Neural cell (in vitro differentiated cells): ENCODE data around the gene GRAMD2A. TPM values are rescaled to one million over a fixed set of nuclear protein-coding genes. Genes with fewer than 3 reads are reported as not detected.

ENCODE experiments used
- H2AFZ ChIP-seq: fragments of 200-600, 300-800 bp; sonication (generic), shearing (Covaris generic); 2 replicates; pipeline ENCODE4 v1.6.0; 2014; ENCODE audit warnings: low read depth, mild to moderate bottlenecking, antibody characterized with exemption, low read length, moderate library complexity
- H3F3A ChIP-seq: fragments of 200-600 bp; shearing (Covaris generic); 2 replicates; pipeline ENCODE4 v1.6.1; 2016; ENCODE audit warnings: mild to moderate bottlenecking, moderate library complexity, mixed read lengths, antibody characterized with exemption, low read length; ENCODE audit not compliant: insufficient read depth, poor library complexity, severe bottlenecking
- H3K27ac ChIP-seq: fragments of 200-600, 300-800 bp; sonication (generic), shearing (Covaris generic); 2 replicates; pipeline ENCODE4 v1.5.1; 2014; ENCODE audit warnings: mild to moderate bottlenecking, low read length, moderate library complexity
- H3K27me3 ChIP-seq: fragments of 300-800, 200-600 bp; sonication (generic), shearing (Covaris generic); 2 replicates; pipeline ENCODE4 v1.6.0; 2014; ENCODE audit warnings: mild to moderate bottlenecking, low read depth, low read length, moderate library complexity; ENCODE audit not compliant: insufficient read depth
- H3K36me3 ChIP-seq: fragments of 300-800, 200-600 bp; sonication (generic), shearing (Covaris generic); 2 replicates; pipeline ENCODE4 v1.5.1; 2014; ENCODE audit warnings: mild to moderate bottlenecking, antibody characterized with exemption, low read length, moderate library complexity; ENCODE audit not compliant: insufficient read depth
- H3K4me2 ChIP-seq: fragments of 300-800, 200-600 bp; sonication (generic), shearing (Covaris generic); 2 replicates; pipeline ENCODE4 v1.6.0; 2014; ENCODE audit warnings: mild to moderate bottlenecking, low read length
- H3K4me3 ChIP-seq: fragments of 300-800, 200-600 bp; sonication (generic), shearing (Covaris generic); 2 replicates; pipeline ENCODE4 v1.5.1; 2014; ENCODE audit warnings: mild to moderate bottlenecking, low read length, moderate library complexity
- H3K79me2 ChIP-seq: fragments of 200-600 bp; shearing (Covaris generic); replicated peaks from 2 replicates; pipeline ENCODE4 v1.6.0; 2014; ENCODE audit warnings: mild to moderate bottlenecking, low read length, moderate library complexity; ENCODE audit not compliant: insufficient read depth
- H3K9ac ChIP-seq: fragments of 300-800, 200-600 bp; sonication (generic), shearing (Covaris generic); 2 replicates; pipeline ENCODE4 v1.6.1; 2016; ENCODE audit warnings: mild to moderate bottlenecking, low read length, mixed read lengths
- H3K9me2 ChIP-seq: fragments of 200-600 bp; shearing (Covaris generic); 2 replicates; pipeline ENCODE4 v1.6.1; 2016; ENCODE audit warnings: mild to moderate bottlenecking, low read length, mixed read lengths; ENCODE audit not compliant: insufficient read depth
- H3K9me3 ChIP-seq: fragments of 200-600, 300-800 bp; sonication (generic), shearing (Covaris generic); 2 replicates; pipeline ENCODE4 v1.6.1; 2016; ENCODE audit warnings: mild to moderate bottlenecking, mixed run types, low read length, moderate library complexity, mixed read lengths
- H4K20me1 ChIP-seq: fragments of 200-600 bp; shearing (Covaris generic); 2 replicates; pipeline ENCODE4 v1.6.1; 2016; ENCODE audit warnings: mild to moderate bottlenecking, mixed run types; ENCODE audit not compliant: insufficient read depth
- CTCF ChIP-seq: fragments of 450-650 bp; IDR thresholded peaks from 2 replicates; pipeline ENCODE4 v1.5.1; 2014; ENCODE audit warnings: antibody characterized with exemption, mild to moderate bottlenecking, moderate library complexity; ENCODE audit not compliant: poor library complexity, severe bottlenecking
- EP300 ChIP-seq: fragments of 450-650 bp; conservative IDR thresholded peaks from 2 replicates; pipeline ENCODE4 v1.6.1; 2014; ENCODE audit warnings: antibody characterized with exemption, mild to moderate bottlenecking, moderate library complexity; ENCODE audit not compliant: poor library complexity, severe bottlenecking
- EZH2 ChIP-seq: fragments of 200-600, 300-800 bp; shearing (Covaris generic), sonication (generic); IDR thresholded peaks from 2 replicates; pipeline ENCODE4 v1.6.1; 2014; ENCODE audit warnings: antibody characterized with exemption, low read length, borderline replicate concordance, mild to moderate bottlenecking; ENCODE audit not compliant: insufficient read depth, poor library complexity, severe bottlenecking
- MXI1 ChIP-seq: fragments of 450-650 bp; conservative IDR thresholded peaks from 2 replicates; pipeline ENCODE4 v1.6.1; 2014; ENCODE audit warnings: antibody characterized with exemption, mild to moderate bottlenecking; ENCODE audit not compliant: poor library complexity, severe bottlenecking
- POLR2AphosphoS5 ChIP-seq: IDR thresholded peaks from 2 replicates; pipeline ENCODE4 v1.6.1; 2012
- RAD21 ChIP-seq: fragments of 450-650 bp; conservative IDR thresholded peaks from 2 replicates; pipeline ENCODE4 v1.6.1; 2014; ENCODE audit warnings: antibody characterized with exemption, mild to moderate bottlenecking, moderate library complexity
- REST ChIP-seq: IDR thresholded peaks from 2 replicates; pipeline ENCODE4 v1.6.1; 2012; ENCODE audit warnings: borderline replicate concordance
- SMC3 ChIP-seq: fragments of 450-650 bp; conservative IDR thresholded peaks from 2 replicates; pipeline ENCODE4 v1.6.1; 2014; ENCODE audit warnings: antibody characterized with exemption, mild to moderate bottlenecking, moderate library complexity; ENCODE audit not compliant: poor library complexity
- TAF1 ChIP-seq: IDR thresholded peaks from 2 replicates; pipeline ENCODE4 v1.6.1; 2012; ENCODE audit warnings: low read depth
- polyA plus RNA-seq: library from polyadenylated mRNA; depleted of rRNA; stranded (reverse); fragments of >200 nt; gene quantifications from 2 replicates; pipeline ENCODE4 v1.2.3, GENCODE V29; 2014

Gene GRAMD2A
- polyA plus RNA-seq, 1 donor from 2014 or later = 1.9 TPM

GRCh38 chr15:72233769-72234168, 36.2 kb upstream of the GRAMD2A start:
- H3K9ac ChIP-seq = no peak overlapping the region
- TF ChIP-seq SMC3 (no peak), TAF1 (no peak)
- peaks cover 7% of the 10 kb centered on the region for H3K79me2 ChIP-seq
- no peak overlapping the region for H3K4me2 ChIP-seq
- H3K9me3 ChIP-seq = no peaks in the 10 kb centered on the region
- H4K20me1 ChIP-seq = no peaks in the 10 kb centered on the region
- no peaks in the 10 kb centered on the region for H3K27me3 ChIP-seq
- no peak overlapping the region for H2AFZ ChIP-seq
- no peaks in the 10 kb centered on the region for H3F3A ChIP-seq
- no peaks in the 10 kb centered on the region for H3K36me3 ChIP-seq
- no peaks in the 10 kb centered on the region for H3K9me2 ChIP-seq
- H3K4me3 ChIP-seq = no peak overlapping the region
- no peak overlapping the region for H3K27ac ChIP-seq

- H3K9me2 ChIP-seq = no peaks in the 10 kb centered on the region
- no peaks in the 10 kb centered on the region for H4K20me1 ChIP-seq
- no peaks in the 10 kb centered on the region for H3K36me3 ChIP-seq
- peak overlapping the region; percentile 95 for H3K9ac ChIP-seq
- H3K27me3 ChIP-seq = no peaks in the 10 kb centered on the region
- H3F3A ChIP-seq = no peaks in the 10 kb centered on the region
- peak overlapping the region; percentile 99 for H3K4me3 ChIP-seq
- peak overlapping the region; percentile 65 for H2AFZ ChIP-seq
- H3K27ac ChIP-seq = peak overlapping the region; percentile 20
- TF ChIP-seq POLR2AphosphoS5 (no peak), CTCF (no peak), TAF1 (no peak), EZH2 (no peak), MXI1 (no peak), SMC3 (no peak)
- H3K79me2 ChIP-seq = peaks cover 25% of the 10 kb centered on the region
- H3K4me2 ChIP-seq = peak overlapping the region; percentile 73
- no peaks in the 10 kb centered on the region for H3K9me3 ChIP-seq
Measured at GRCh38 chr15:72231833-72232478, 34.4 kb upstream of the GRAMD2A start.

GRCh38 chr15:72231066-72231832, 33.7 kb upstream of the GRAMD2A start, which contains the start of gene PKM:
TSS of gene PKM (minus strand) at chr15:72231190. CDS start at chr15:72219097, 12,093 bp downstream.
- Histone ChIP-seq H3K9me3 (no peaks in the 10 kb centered on the region), H3K4me2 (peak within 1 kb of the TSS; percentile 84), H3K4me3 (peak within 1 kb of the TSS; percentile 99), H3K27ac (peak within 1 kb of the TSS; percentile 92), H3K36me3 (no peaks in the 10 kb centered on the region), H3K27me3 (no peaks in the 10 kb centered on the region), H3K79me2 (peaks cover 32% of the 10 kb centered on the region), H3F3A (no peaks in the 10 kb centered on the region), H2AFZ (peak within 1 kb of the TSS; percentile 69), H3K9me2 (no peaks in the 10 kb centered on the region), H4K20me1 (no peaks in the 10 kb centered on the region), H3K9ac (peak within 1 kb of the TSS; percentile 95)
- TF ChIP-seq RAD21 (no peak), EZH2 (no peak), REST (no peak), MXI1 (peak; percentile 79), CTCF (no peak), EP300 (no peak), TAF1 (peak; percentile 99), POLR2AphosphoS5 (peak; percentile 99), SMC3 (peak; percentile 34)
